ENCODE data around the gene HIVEP1. TPM values are rescaled to one million over a fixed set of nuclear protein-coding genes. Genes with fewer than 3 reads are reported as not detected.

HIVEP1 gene
- total RNA-seq (10 to 100 TPM in 1 of 2 donors, 1 to 10 TPM in 1; 6.0 to 27.2 TPM), polyA plus RNA-seq (1 to 10 TPM; 2.7 to 6.3 TPM)

- H3K27ac ChIP-seq (ENCODE audit: low read depth in 1 of 2, low read length in 2 of 2) = peak within 1 kb of the TSS; percentile 86 to 87
- 1% methylated on average over 78 of the region's 78 CpGs for WGBS
- peak within 1 kb of the TSS; percentile 63 to 82 for H3K9ac ChIP-seq (ENCODE audit: low read depth in 1 of 2, low read length in 2 of 2)
- peak within 1 kb of the TSS; percentile 91 to 99 (median 95) for H3K4me3 ChIP-seq (ENCODE audit: low read depth in 1 of 3, low read length in 3 of 3)
- peaks cover 0 to 31% (median 3%) of the 10 kb centered on the region in 4 donors for H3K4me1 ChIP-seq (ENCODE audit: control insufficient read depth in 4 of 4, insufficient read depth in 4 of 4, low read length in 3 of 4)
- no peaks in the 10 kb centered on the region for H3K9me3 ChIP-seq (ENCODE audit: control insufficient read depth in 4 of 4, low read length in 3 of 4)
- no peaks in the 10 kb centered on the region for H3K27me3 ChIP-seq (ENCODE audit: control insufficient read depth in 4 of 4, insufficient read depth in 4 of 4, low read length in 3 of 4)
- TF ChIP-seq GABPA (IDR thresholded peaks at IDR 0.05 in 1 of 2, conservative IDR thresholded peaks at IDR 0.05 in 1 of 2) = no peak
- TF ChIP-seq REST (IDR thresholded peaks at IDR 0.05) = no peak
- TF ChIP-seq NR2F2 (IDR thresholded peaks at IDR 0.05) = no peak
- TF ChIP-seq ATF3 (IDR thresholded peaks at IDR 0.05) = no peak
- TF ChIP-seq CTCF (IDR thresholded peaks at IDR 0.05; ENCODE audit: low read depth, low read length, missing input control) = no peak
- peaks cover 0 to 22% (median 8%) of the 10 kb centered on the region in 4 donors for H3K36me3 ChIP-seq (ENCODE audit: control insufficient read depth in 4 of 4, insufficient read depth in 3 of 4, low read depth in 1 of 4, low read length in 3 of 4)
- peak; percentile 54 for DNase-seq (ENCODE audit: low spot score)
Measured at GRCh38 chr6:12012038-12012557, at the start of gene HIVEP1. Gene HIVEP1, plus strand, starts transcription at chr6:12012312. Its CDS starts 3,317 bp downstream, at chr6:12015629.

- no peak for DNase-seq (ENCODE audit: low spot score)
- Histone ChIP-seq H3K9ac (ENCODE audit: low read depth in 1 of 2, low read length in 2 of 2) (no peak overlapping the region), H3K27me3 (ENCODE audit: control insufficient read depth in 4 of 4, insufficient read depth in 4 of 4, low read length in 3 of 4) (no peaks in the 10 kb centered on the region), H3K4me1 (ENCODE audit: control insufficient read depth in 4 of 4, insufficient read depth in 4 of 4, low read length in 3 of 4) (no peaks in the 10 kb centered on the region), H3K9me3 (ENCODE audit: control insufficient read depth in 4 of 4, low read length in 3 of 4) (no peaks in the 10 kb centered on the region), H3K27ac (ENCODE audit: low read depth in 1 of 2, low read length in 2 of 2) (no peak overlapping the region), H3K4me3 (ENCODE audit: low read depth in 1 of 3, low read length in 3 of 3) (no peak overlapping the region), H3K36me3 (ENCODE audit: control insufficient read depth in 4 of 4, insufficient read depth in 3 of 4, low read depth in 1 of 4, low read length in 3 of 4) (no peaks in the 10 kb centered on the region)
- 97% methylated on average over 3 of the region's 3 CpGs for WGBS
- TF ChIP-seq MAX (IDR thresholded peaks at IDR 0.05) = no peak
- no peak for TF ChIP-seq HNF4G (IDR thresholded peaks at IDR 0.05)
- TF ChIP-seq JUND (IDR thresholded peaks at IDR 0.05) = no peak
- no peak for TF ChIP-seq SP1 (IDR thresholded peaks at IDR 0.05)
- no peak for TF ChIP-seq FOXA2 (IDR thresholded peaks at IDR 0.05)
- TF ChIP-seq GABPA (IDR thresholded peaks at IDR 0.05 in 1 of 2, conservative IDR thresholded peaks at IDR 0.05 in 1 of 2) = no peak
- no peak for TF ChIP-seq TAF1 (conservative IDR thresholded peaks at IDR 0.05)
- TF ChIP-seq ZBTB33 (IDR thresholded peaks at IDR 0.05) = no peak
- no peak for TF ChIP-seq REST (IDR thresholded peaks at IDR 0.05)
- TF ChIP-seq YY1 (IDR thresholded peaks at IDR 0.05) = no peak
- TF ChIP-seq HNF4A (conservative IDR thresholded peaks at IDR 0.05) = no peak
Measured at GRCh38 chr6:11963756-11964500, 48.2 kb upstream of the HIVEP1 start.
